RWPE2 (cell line): ENCODE data around the gene VAV3.

Source experiments
- ATAC-seq: fragments of 200-7000 bp; cut with Tn5 transposase; 3 replicates; pipeline ENCODE4 v1.9.1; 2021; ENCODE audit warnings: low read depth
- DNase-seq: peaks from one replicate; pipeline ENCODE4 v3.0.0-alpha.2; 2020; ENCODE audit warnings: low spot score
- H3K27ac ChIP-seq: fragments of 450-650 bp; 2 replicates; pipeline ENCODE4 v1.5.1; 2017; ENCODE audit warnings: mild to moderate bottlenecking; ENCODE audit not compliant: poor library complexity, severe bottlenecking
- H3K27me3 ChIP-seq: fragments of 250-450 bp; sonication (Bioruptor Pico); 2 replicates; pipeline ENCODE4 v1.5.1; 2021; ENCODE audit warnings: mild to moderate bottlenecking, moderate library complexity; ENCODE audit not compliant: insufficient read depth, poor library complexity, severe bottlenecking
- H3K36me3 ChIP-seq: fragments of 250-450 bp; sonication (Bioruptor Pico); 2 replicates; pipeline ENCODE4 v1.5.1; 2020; ENCODE audit warnings: low read depth, mild to moderate bottlenecking, moderate library complexity
- H3K4me1 ChIP-seq: fragments of 250-450 bp; sonication (Bioruptor Pico); 2 replicates; pipeline ENCODE4 v1.5.1; 2021; ENCODE audit warnings: mild to moderate bottlenecking, moderate library complexity; ENCODE audit not compliant: insufficient read depth, poor library complexity, severe bottlenecking
- H3K4me3 ChIP-seq: fragments of 250-450 bp; sonication (Bioruptor Pico); 2 replicates; pipeline ENCODE4 v1.5.1; 2021; ENCODE audit warnings: mild to moderate bottlenecking, moderate library complexity; ENCODE audit not compliant: severe bottlenecking
- H3K9me3 ChIP-seq: fragments of 250-450 bp; sonication (Bioruptor Pico); 2 replicates; pipeline ENCODE4 v1.5.1; 2021; ENCODE audit warnings: mild to moderate bottlenecking, moderate library complexity; ENCODE audit not compliant: severe bottlenecking
- TF ChIP-seq, protein P1 (sequence below): fragments of 450-650 bp; IDR thresholded peaks from one replicate; pipeline ENCODE4 v1.5.1; 2017; ENCODE audit warnings: mild to moderate bottlenecking, moderate library complexity; ENCODE audit not compliant: poor library complexity, severe bottlenecking

The VAV3 gene

DNA sequence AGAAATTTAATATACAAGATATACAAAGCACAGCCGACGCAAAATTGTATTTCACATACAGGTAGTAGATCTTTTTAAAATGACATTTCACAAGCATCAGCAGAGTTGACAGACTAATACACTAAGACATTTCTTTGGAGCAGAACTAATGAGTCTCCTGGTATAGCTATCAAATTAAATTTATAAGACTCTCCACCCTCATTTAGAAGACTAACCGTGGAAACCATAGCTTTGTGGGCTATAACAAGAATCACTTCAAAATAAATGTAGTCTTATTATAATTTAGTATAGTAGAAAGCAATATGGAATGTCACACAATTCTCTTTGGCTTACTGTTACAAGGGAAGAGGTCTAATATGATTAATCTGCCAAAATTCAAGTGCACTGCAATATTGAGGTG is 204.9 kb downstream of the VAV3 start:
- Histone ChIP-seq H3K9me3 (no peaks in the 10 kb centered on the region), H3K27me3 (no peaks in the 10 kb centered on the region), H3K4me3 (no peak overlapping the region), H3K27ac (no peak overlapping the region), H3K4me1 (no peaks in the 10 kb centered on the region), H3K36me3 (no peaks in the 10 kb centered on the region)
- DNase-seq (no peak), ATAC-seq (no peak)
- TF ChIP-seq, protein P1, sequence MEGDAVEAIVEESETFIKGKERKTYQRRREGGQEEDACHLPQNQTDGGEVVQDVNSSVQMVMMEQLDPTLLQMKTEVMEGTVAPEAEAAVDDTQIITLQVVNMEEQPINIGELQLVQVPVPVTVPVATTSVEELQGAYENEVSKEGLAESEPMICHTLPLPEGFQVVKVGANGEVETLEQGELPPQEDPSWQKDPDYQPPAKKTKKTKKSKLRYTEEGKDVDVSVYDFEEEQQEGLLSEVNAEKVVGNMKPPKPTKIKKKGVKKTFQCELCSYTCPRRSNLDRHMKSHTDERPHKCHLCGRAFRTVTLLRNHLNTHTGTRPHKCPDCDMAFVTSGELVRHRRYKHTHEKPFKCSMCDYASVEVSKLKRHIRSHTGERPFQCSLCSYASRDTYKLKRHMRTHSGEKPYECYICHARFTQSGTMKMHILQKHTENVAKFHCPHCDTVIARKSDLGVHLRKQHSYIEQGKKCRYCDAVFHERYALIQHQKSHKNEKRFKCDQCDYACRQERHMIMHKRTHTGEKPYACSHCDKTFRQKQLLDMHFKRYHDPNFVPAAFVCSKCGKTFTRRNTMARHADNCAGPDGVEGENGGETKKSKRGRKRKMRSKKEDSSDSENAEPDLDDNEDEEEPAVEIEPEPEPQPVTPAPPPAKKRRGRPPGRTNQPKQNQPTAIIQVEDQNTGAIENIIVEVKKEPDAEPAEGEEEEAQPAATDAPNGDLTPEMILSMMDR = no peak

DNA sequence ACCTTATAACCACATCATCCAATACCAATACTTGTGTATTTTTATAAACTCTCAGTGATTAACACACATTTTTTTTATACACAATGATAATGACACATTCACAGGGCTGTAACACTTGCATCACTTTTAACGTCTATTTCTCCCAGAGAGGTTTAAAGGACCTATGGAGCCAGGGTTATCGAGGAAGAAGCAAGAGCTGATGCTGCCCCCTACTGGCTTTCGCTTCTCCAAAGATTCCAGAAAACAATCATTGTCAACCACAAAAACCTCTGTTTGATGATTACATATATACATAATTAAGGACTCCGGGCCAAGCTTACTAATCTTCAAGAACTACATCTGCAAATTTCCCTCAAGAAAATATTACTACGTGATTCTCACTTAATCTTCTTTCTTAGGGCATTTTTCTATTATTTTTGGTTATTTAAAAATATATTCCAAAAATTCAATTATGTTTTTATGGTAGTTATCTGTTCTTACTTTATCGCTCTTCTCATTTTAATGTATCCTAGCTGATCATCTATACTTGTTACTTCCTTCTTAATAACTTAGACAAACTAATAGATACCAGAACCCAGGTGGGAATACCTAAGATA is 214.5 kb downstream of the VAV3 start:
- Histone ChIP-seq H3K36me3 (no peaks in the 10 kb centered on the region), H3K27me3 (no peaks in the 10 kb centered on the region), H3K4me1 (no peaks in the 10 kb centered on the region), H3K9me3 (no peaks in the 10 kb centered on the region), H3K27ac (no peak overlapping the region), H3K4me3 (no peak overlapping the region)
- no peak for DNase-seq
- TF ChIP-seq, protein P1 = peak; percentile 87
- ATAC-seq = peak; percentile 73

DNA sequence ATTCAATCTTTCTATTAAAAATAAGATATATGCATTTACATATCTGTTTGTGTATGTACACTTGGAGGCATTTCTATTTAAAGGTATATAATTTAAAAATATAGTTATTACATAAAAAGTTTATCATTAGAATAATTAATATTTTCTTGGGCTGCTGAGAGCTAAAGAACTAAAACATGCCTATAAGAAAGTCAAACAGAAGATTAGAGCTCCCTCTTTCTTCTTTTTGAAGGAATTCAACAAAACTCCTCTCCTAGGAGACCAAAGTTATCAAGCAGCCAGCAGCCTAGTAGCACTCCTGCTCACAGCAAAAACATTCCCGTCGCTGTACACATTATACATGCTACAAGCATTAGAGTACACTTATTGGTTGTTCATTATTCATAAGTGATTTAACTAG is 216.4 kb downstream of the VAV3 start:
- Histone ChIP-seq H3K4me1 (no peaks in the 10 kb centered on the region), H3K27ac (no peak overlapping the region), H3K36me3 (no peaks in the 10 kb centered on the region), H3K9me3 (no peaks in the 10 kb centered on the region), H3K27me3 (no peaks in the 10 kb centered on the region), H3K4me3 (no peak overlapping the region)
- TF ChIP-seq, protein P1 = peak; percentile 73
- DNase-seq (no peak), ATAC-seq (peak; percentile 44; the same call in 1 of the 3 replicates)

DNA sequence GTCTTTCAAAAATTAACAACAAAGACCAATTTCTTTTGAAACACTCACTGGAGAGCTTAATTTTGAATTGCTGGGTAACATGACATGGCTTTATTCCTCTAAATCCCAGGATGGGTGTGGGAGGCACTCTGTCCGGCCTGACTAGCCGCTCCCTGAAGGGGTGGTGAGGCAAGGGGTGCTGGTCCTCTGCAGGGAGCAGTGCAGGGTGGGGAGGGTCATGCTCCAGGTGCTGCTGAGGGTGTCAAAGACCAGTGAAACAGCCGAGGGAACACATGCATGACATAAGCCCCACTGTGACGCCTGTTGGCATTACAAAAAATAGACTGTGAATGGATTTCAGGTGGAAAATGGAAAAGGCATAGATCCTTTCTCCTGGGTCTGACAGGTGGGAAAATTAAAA is 223.7 kb downstream of the VAV3 start:
- no peak for DNase-seq
- H3K36me3 ChIP-seq = no peaks in the 10 kb centered on the region
- no peak for ATAC-seq
- no peak overlapping the region for H3K27ac ChIP-seq
- H3K4me1 ChIP-seq = no peaks in the 10 kb centered on the region
- TF ChIP-seq, protein P1 = no peak
- H3K27me3 ChIP-seq = no peaks in the 10 kb centered on the region
- H3K4me3 ChIP-seq = no peak overlapping the region
- H3K9me3 ChIP-seq = no peaks in the 10 kb centered on the region

DNA sequence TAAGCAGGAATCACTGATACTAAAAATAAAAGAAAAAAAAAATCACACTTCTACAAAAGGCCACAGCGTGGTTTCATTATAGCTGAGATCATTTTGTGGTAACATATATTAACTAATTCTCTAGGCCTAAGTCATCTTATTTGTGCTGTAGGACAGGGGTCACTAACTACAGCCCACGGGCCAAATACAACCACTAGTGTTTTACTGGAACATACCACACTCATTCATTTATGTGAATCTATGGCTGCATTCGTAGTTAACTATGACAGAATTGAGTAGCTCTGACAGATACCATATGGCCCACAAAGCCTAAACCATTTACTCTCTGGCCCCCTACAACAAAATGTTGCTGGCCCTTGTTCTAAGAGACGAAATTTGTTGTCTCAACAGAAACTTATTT is 224.4 kb downstream of the VAV3 start:
- ATAC-seq = no peak
- H3K4me3 ChIP-seq = no peak overlapping the region
- H3K9me3 ChIP-seq = no peaks in the 10 kb centered on the region
- H3K27ac ChIP-seq = no peak overlapping the region
- H3K27me3 ChIP-seq = no peaks in the 10 kb centered on the region
- no peak for DNase-seq
- no peaks in the 10 kb centered on the region for H3K36me3 ChIP-seq
- TF ChIP-seq, protein P1 = no peak
- no peaks in the 10 kb centered on the region for H3K4me1 ChIP-seq
